Mesothelial cell of epicardium (in vitro differentiated cells): Measurements from ENCODE around the gene EFHD2. TPM values are rescaled to one million over a fixed set of nuclear protein-coding genes. Genes with fewer than 3 reads are reported as not detected.

Source experiments
- DNase-seq, 2 experiments: peaks; one replicate each; pipeline ENCODE4 v3.0.0; 2021; ENCODE audit warnings: low spot score in 2 of 2; ENCODE audit not compliant: unreplicated experiment in 2 of 2
- H3K27ac Mint-ChIP-seq: 2 replicates; pipeline ENCODE4 v1.8.0; 2021; ENCODE audit warnings: mixed read lengths
- H3K27me3 Mint-ChIP-seq: 2 replicates; pipeline ENCODE4 v1.8.0; 2021; ENCODE audit warnings: low read depth, mixed read lengths
- H3K36me3 Mint-ChIP-seq: 2 replicates; pipeline ENCODE4 v1.8.0; 2021; ENCODE audit warnings: mixed read lengths
- H3K4me1 Mint-ChIP-seq: 2 replicates; pipeline ENCODE4 v1.8.0; 2021; ENCODE audit warnings: mixed read lengths
- H3K4me3 Mint-ChIP-seq: 2 replicates; pipeline ENCODE4 v1.8.0; 2021; ENCODE audit warnings: mild to moderate bottlenecking, moderate library complexity, mixed read lengths
- H3K9me3 Mint-ChIP-seq: 2 replicates; pipeline ENCODE4 v1.8.0; 2021; ENCODE audit warnings: mixed read lengths
- CTCF ChIP-seq: fragments of 200-600 bp; sonication (generic); IDR thresholded peaks from one replicate; pipeline ENCODE4 v1.5.0; 2021; ENCODE audit warnings: antibody characterized with exemption; ENCODE audit not compliant: unreplicated experiment
- total RNA-seq: library from RNA; stranded (reverse); gene quantifications from 3 replicates; pipeline ENCODE4 v1.2.1, GENCODE V29; 2021

EFHD2 gene
- total RNA-seq, 1 donor from 2014 or later, result 16.2 TPM

- Mint-ChIP-seq H3K36me3 (peaks cover 3% of the 10 kb centered on the region), H3K4me3 (no peak overlapping the region), H3K4me1 (peaks cover 9% of the 10 kb centered on the region), H3K27ac (no peak overlapping the region), H3K27me3 (peaks cover 2% of the 10 kb centered on the region), H3K9me3 (no peaks in the 10 kb centered on the region)
- TF ChIP-seq CTCF, result no peak
- peak in 1 of 2 experiments; percentile 64 for DNase-seq
Observed at GRCh38 chr1:15418806-15419515, 9.3 kb downstream of the EFHD2 start.

- Mint-ChIP-seq H3K27me3 (no peaks in the 10 kb centered on the region), H3K27ac (no peak overlapping the region)
Observed at GRCh38 chr1:15420853-15421465, 11.3 kb downstream of the EFHD2 start.

GRCh38 chr1:15422871-15423270 lies 13.2 kb downstream of the EFHD2 start:
- Mint-ChIP-seq H3K36me3 (peaks cover 4% of the 10 kb centered on the region), H3K4me1 (peaks cover 17% of the 10 kb centered on the region), H3K4me3 (no peak overlapping the region), H3K27me3 (no peaks in the 10 kb centered on the region), H3K27ac (no peak overlapping the region), H3K9me3 (no peaks in the 10 kb centered on the region)
- DNase-seq, result no peak
- no peak for TF ChIP-seq CTCF

More at GRCh38 chr1:15420853-15421465, 11.3 kb downstream of the EFHD2 start:
- Mint-ChIP-seq H3K9me3 (no peaks in the 10 kb centered on the region), H3K4me3 (no peak overlapping the region), H3K4me1 (peaks cover 9% of the 10 kb centered on the region), H3K36me3 (no peaks in the 10 kb centered on the region)
- TF ChIP-seq CTCF, result no peak
- no peak for DNase-seq

- Mint-ChIP-seq H3K9me3 (no peaks in the 10 kb centered on the region), H3K36me3 (peaks cover 4% of the 10 kb centered on the region), H3K27me3 (no peaks in the 10 kb centered on the region), H3K4me3 (no peak overlapping the region), H3K27ac (no peak overlapping the region), H3K4me1 (peaks cover 16% of the 10 kb centered on the region)
- no peak for TF ChIP-seq CTCF
- no peak for DNase-seq
Observed at GRCh38 chr1:15423355-15424077, 13.8 kb downstream of the EFHD2 start.

GRCh38 chr1:15424146-15424667 lies 14.5 kb downstream of the EFHD2 start:
- H3K4me3 Mint-ChIP-seq, result no peak overlapping the region
- H3K36me3 Mint-ChIP-seq, result peaks cover 4% of the 10 kb centered on the region
- no peak for TF ChIP-seq CTCF
- peaks cover 11% of the 10 kb centered on the region for H3K4me1 Mint-ChIP-seq
- H3K9me3 Mint-ChIP-seq, result no peaks in the 10 kb centered on the region
- no peaks in the 10 kb centered on the region for H3K27me3 Mint-ChIP-seq
- H3K27ac Mint-ChIP-seq, result no peak overlapping the region
- no peak for DNase-seq
